Small intestine (tissue), 7 donors: ENCODE data around the gene TMEM8B. TPM values are rescaled to one million over a fixed set of nuclear protein-coding genes. Genes with fewer than 3 reads are reported as not detected.
A peak's percentile ranks its signal among the peaks of the same experiment; 100 is the strongest.

Experiments used
- DNase-seq, 2 donors: peaks; one replicate each; pipeline versions ENCODE4 v3.0.0 to v3.0.0-alpha.2; 2013
- FAIRE-seq: peaks from 2 replicates; lab custom pipeline; 2012; peaks lifted over from hg19 to GRCh38; lab: Jason Lieb, UNC
- H3K27ac ChIP-seq, 3 donors: one replicate each; pipeline ENCODE4 v1.5.1; 2013; ENCODE audit warnings: low read length in 2 of 3, mild to moderate bottlenecking in 2 of 3, control low read depth in 1 of 3, inconsistent platforms in 1 of 3, low read depth in 1 of 3, moderate library complexity in 1 of 3
- H3K27me3 ChIP-seq, 3 donors: one replicate each; pipeline ENCODE4 v1.6.1; 2013; ENCODE audit warnings: low read length in 3 of 3, inconsistent platforms in 1 of 3; ENCODE audit not compliant: control insufficient read depth in 3 of 3, insufficient read depth in 3 of 3
- H3K36me3 ChIP-seq, 3 donors: one replicate each; pipeline ENCODE4 v1.6.1; 2013; ENCODE audit warnings: low read length in 3 of 3, inconsistent platforms in 1 of 3, low read depth in 1 of 3, mild to moderate bottlenecking in 1 of 3, moderate library complexity in 1 of 3; ENCODE audit not compliant: control insufficient read depth in 3 of 3, insufficient read depth in 2 of 3
- H3K4me1 ChIP-seq, 3 donors: one replicate each; pipeline ENCODE4 v1.6.1; 2013; ENCODE audit warnings: low read length in 2 of 3, inconsistent platforms in 1 of 3, low read depth in 1 of 3, mild to moderate bottlenecking in 1 of 3, moderate library complexity in 1 of 3; ENCODE audit not compliant: control insufficient read depth in 3 of 3, insufficient read depth in 2 of 3
- H3K4me3 ChIP-seq, 3 donors: one replicate each; pipeline ENCODE4 v1.5.1; 2013; ENCODE audit warnings: low read length in 3 of 3, control low read depth in 1 of 3, inconsistent platforms in 1 of 3, low read depth in 1 of 3, mild to moderate bottlenecking in 1 of 3, moderate library complexity in 1 of 3
- H3K9me3 ChIP-seq, 2 donors: one replicate each; pipeline ENCODE4 v1.6.1; 2013; ENCODE audit warnings: low read depth in 1 of 2, low read length in 1 of 2; ENCODE audit not compliant: control insufficient read depth in 2 of 2, insufficient read depth in 1 of 2
- WGBS, 3 donors: extraction: QIAGEN DNeasy Blood & Tissue Kit; methylation state at CpG; one replicate each; pipeline ENCODE4 v1.1.7; 2013; 5-methylcytosine and 5-hydroxymethylcytosine counted together
- polyA plus RNA-seq, 4 donors: library from polyadenylated mRNA; stranded (reverse) in 3 of 4; unstranded in 1 of 4; fragments of 200-250 nt in 3 of 4; fragments of 120-200 nt in 1 of 4; gene quantifications; one replicate each; pipeline versions ENCODE4 v1.2.1 to v1.2.3, GENCODE V29; 2013
- donor health status: healthy with polysubstance abuse.
- donor health status: control.
- donor health status: control.
- donor health status: Bipolar disorder and iron deficiency.
- donor health status: healthy.

The TMEM8B gene
- polyA plus RNA-seq, 4 donors, result 0.89 to 35.9 (median 4.5) TPM

GRCh38 chr9:35814106-35814840 is 14.8 kb upstream of the TMEM8B start:
- DNase-seq, result peak; percentile 82 to 86
- Histone ChIP-seq H3K27me3 (no peaks in the 10 kb centered on the region), H3K27ac (peak overlapping the region; percentile 92 to 98 (median 98)), H3K36me3 (peaks cover 0 to 19% (median 0%) of the 10 kb centered on the region in 3 donors), H3K4me1 (peaks cover 6 to 24% (median 10%) of the 10 kb centered on the region in 3 donors), H3K9me3 (no peaks in the 10 kb centered on the region), H3K4me3 (peak overlapping the region; percentile 70 to 88 (median 71))
- no peak for FAIRE-seq
- 2 to 6% (median 3%) methylated on average over 25 to 29 of the region's 29 CpGs for WGBS, 3 donors

GRCh38 chr9:35814841-35815543 is 14.0 kb upstream of the TMEM8B start, which contains the start of gene HINT2:
Gene HINT2, minus strand, starts transcription at chr9:35815042. Its CDS starts 63 bp downstream, at chr9:35814979.
- Histone ChIP-seq H3K9me3 (no peaks in the 10 kb centered on the region), H3K27me3 (no peaks in the 10 kb centered on the region), H3K4me1 (peaks cover 6 to 24% (median 10%) of the 10 kb centered on the region in 3 donors), H3K36me3 (peaks cover 0 to 14% (median 0%) of the 10 kb centered on the region in 3 donors), H3K4me3 (peak within 1 kb of the TSS; percentile 70 to 88 (median 71)), H3K27ac (peak within 1 kb of the TSS; percentile 92 to 98 (median 98))
- WGBS, 3 donors, result 0% methylated on average over 41 to 52 of the region's 52 CpGs
- DNase-seq (peak; percentile 97 to 99), FAIRE-seq (peak; percentile 96)

GRCh38 chr9:35816708-35817107 is 12.3 kb upstream of the TMEM8B start:
- Histone ChIP-seq H3K27me3 (no peaks in the 10 kb centered on the region), H3K4me3 (no peak overlapping the region), H3K4me1 (peaks cover 4 to 21% (median 10%) of the 10 kb centered on the region in 3 donors), H3K9me3 (no peaks in the 10 kb centered on the region), H3K27ac (no peak overlapping the region), H3K36me3 (no peaks in the 10 kb centered on the region)
- FAIRE-seq (no peak), DNase-seq (no peak)
- WGBS, 3 donors, result 68 to 81% (median 75%) methylated on average over 1 of the region's 1 CpG

GRCh38 chr9:35818341-35818740 is 10.7 kb upstream of the TMEM8B start:
- Histone ChIP-seq H3K36me3 (no peaks in the 10 kb centered on the region), H3K27ac (no peak overlapping the region), H3K4me1 (peaks cover 0 to 10% (median 2%) of the 10 kb centered on the region in 3 donors), H3K9me3 (no peaks in the 10 kb centered on the region), H3K27me3 (no peaks in the 10 kb centered on the region), H3K4me3 (no peak overlapping the region)
- DNase-seq (no peak), FAIRE-seq (no peak)
- 80 to 100% (median 97%) methylated on average over 3 of the region's 3 CpGs for WGBS, 3 donors

- FAIRE-seq, result no peak
- no peak overlapping the region for H3K4me3 ChIP-seq
Observed at GRCh38 chr9:35820076-35820475, 9.0 kb upstream of the TMEM8B start.

GRCh38 chr9:35822926-35823325 is 6.1 kb upstream of the TMEM8B start:
- Histone ChIP-seq H3K36me3 (no peaks in the 10 kb centered on the region), H3K4me3 (no peak overlapping the region), H3K9me3 (no peaks in the 10 kb centered on the region), H3K27me3 (no peaks in the 10 kb centered on the region), H3K27ac (no peak overlapping the region), H3K4me1 (no peaks in the 10 kb centered on the region)
- no peak for FAIRE-seq
- no peak for DNase-seq

More at GRCh38 chr9:35820076-35820475, 9.0 kb upstream of the TMEM8B start:
- Histone ChIP-seq H3K27me3 (no peaks in the 10 kb centered on the region), H3K9me3 (no peaks in the 10 kb centered on the region), H3K36me3 (no peaks in the 10 kb centered on the region), H3K27ac (no peak overlapping the region), H3K4me1 (no peaks in the 10 kb centered on the region)
- DNase-seq, result no peak

GRCh38 chr9:35826071-35826701 is 2.8 kb upstream of the TMEM8B start:
- Histone ChIP-seq H3K4me1 (peaks cover 0 to 21% (median 0%) of the 10 kb centered on the region in 3 donors), H3K27me3 (no peaks in the 10 kb centered on the region), H3K9me3 (no peaks in the 10 kb centered on the region), H3K4me3 (no peak overlapping the region), H3K36me3 (no peaks in the 10 kb centered on the region), H3K27ac (no peak overlapping the region)
- no peak for FAIRE-seq
- peak; percentile 74 to 82 for DNase-seq
- WGBS, 3 donors, result 33 to 39% (median 38%) methylated on average over 4 of the region's 4 CpGs

- peaks cover 0 to 3% (median 0%) of the 10 kb centered on the region in 3 donors for H3K36me3 ChIP-seq
- no peak for FAIRE-seq
- H3K9me3 ChIP-seq, result no peaks in the 10 kb centered on the region
- H3K27ac ChIP-seq, result no peak overlapping the region
- H3K4me1 ChIP-seq, result peaks cover 0 to 34% (median 0%) of the 10 kb centered on the region in 3 donors
- 82 to 96% (median 83%) methylated on average over 3 of the region's 3 CpGs for WGBS, 3 donors
- no peak overlapping the region for H3K4me3 ChIP-seq
- DNase-seq, result no peak
- no peaks in the 10 kb centered on the region for H3K27me3 ChIP-seq
Observed at GRCh38 chr9:35827486-35827885, 1.5 kb upstream of the TMEM8B start.
